DND-41 (cell line): ENCODE data around the gene AFF1.

Experiments
- CTCF ChIP-seq: IDR thresholded peaks from 2 replicates; pipeline ENCODE4 v1.5.1; 2012; ENCODE audit warnings: borderline replicate concordance, low read length, moderate library complexity, mild to moderate bottlenecking; ENCODE audit not compliant: poor library complexity, severe bottlenecking; ENCODE audit errors: extremely low read depth
- EZH2 ChIP-seq: IDR thresholded peaks from 3 replicates; pipeline ENCODE4 v1.6.1; 2012; ENCODE audit warnings: borderline replicate concordance, low read depth, mild to moderate bottlenecking, moderate library complexity, low read length, inconsistent platforms; ENCODE audit not compliant: severe bottlenecking

GRCh38 chr4:86938771-86939520, 4.1 kb downstream of the AFF1 start:
- TF ChIP-seq CTCF (no peak), EZH2 (no peak)
